Omental fat pad (tissue), 4 donors: ENCODE data around the gene KPNA5. TPM values are rescaled to one million over a fixed set of nuclear protein-coding genes. Genes with fewer than 3 reads are reported as not detected.

Experiments used
- ATAC-seq: fragments of 150-250 bp; one replicate; pipeline ENCODE4 v1.9.1; 2016; ENCODE audit warnings: mild to moderate bottlenecking, moderate library complexity; ENCODE audit not compliant: low FRiP score
- DNase-seq: peaks from one replicate; pipeline ENCODE4 v3.0.0-alpha.2; 2019; ENCODE audit warnings: low spot score
- CTCF ChIP-seq, 3 donors: fragments of 450-650 bp; IDR thresholded peaks; one replicate each; pipeline ENCODE4 v1.5.1; 2016 to 2017; ENCODE audit warnings: antibody characterized with exemption in 3 of 3, mild to moderate bottlenecking in 3 of 3, moderate library complexity in 2 of 3
- total RNA-seq, 4 donors: library from RNA; depleted of rRNA; stranded (reverse); fragments of >200 nt; gene quantifications; one replicate each; pipeline ENCODE4 v1.1.0, GENCODE V29; 2016

KPNA5 gene
- total RNA-seq, 4 donors from 2014 or later: 5.8 to 9.8 (median 8.5) TPM

DNA sequence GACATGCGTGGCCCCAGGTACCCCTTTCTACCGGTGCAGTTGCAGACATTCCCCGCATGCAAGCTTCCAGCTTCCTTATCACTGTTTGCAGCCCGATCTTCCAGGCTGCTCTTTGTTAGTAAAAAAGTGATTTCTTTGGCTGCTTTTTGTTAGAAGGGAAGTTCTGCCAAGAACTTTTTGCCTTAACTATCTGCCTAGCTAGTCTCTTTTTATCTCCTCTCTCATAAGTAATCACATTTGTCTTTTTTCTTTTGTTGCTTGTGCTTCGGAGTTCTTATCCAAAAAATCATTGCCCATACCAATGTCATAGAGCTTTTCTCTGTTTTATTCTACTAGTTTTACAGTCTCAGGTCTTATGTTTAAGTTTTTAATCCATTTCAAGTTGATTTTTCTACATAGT is 64.2 kb downstream of the KPNA5 start:
- no peak for TF ChIP-seq CTCF (IDR thresholded peaks at IDR 0.05)
- ATAC-seq (no peak), DNase-seq (no peak)

DNA sequence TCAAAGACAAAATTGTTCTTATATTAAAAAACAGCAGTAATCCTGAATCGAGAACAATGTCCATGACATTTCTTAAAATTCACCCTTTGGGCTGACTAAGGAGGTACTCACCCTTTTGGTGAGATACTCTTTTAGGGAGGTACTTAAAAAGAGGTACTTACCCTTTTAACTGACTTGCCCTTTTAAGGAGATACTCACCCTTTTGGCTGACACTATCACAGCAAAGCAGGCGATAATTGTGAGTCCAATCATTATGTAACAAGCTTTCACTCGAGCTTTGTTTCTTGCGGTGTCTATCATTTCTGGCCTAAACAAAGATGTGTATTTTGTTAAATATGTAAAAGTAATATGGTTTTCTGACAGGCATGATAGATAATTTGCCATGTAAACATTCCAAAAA is 80.8 kb downstream of the KPNA5 start:
- no peak for ATAC-seq
- TF ChIP-seq CTCF (IDR thresholded peaks at IDR 0.05): no peak
- no peak for DNase-seq

- no peak for ATAC-seq
- no peak for TF ChIP-seq CTCF (IDR thresholded peaks at IDR 0.05)
Measured at GRCh38 chr6:116762235-116762634, 81.2 kb downstream of the KPNA5 start.

GRCh38 chr6:116763048-116763447 is 82.0 kb downstream of the KPNA5 start:
- TF ChIP-seq CTCF (IDR thresholded peaks at IDR 0.05): no peak
- ATAC-seq (no peak), DNase-seq (no peak)

More at GRCh38 chr6:116762235-116762634, 81.2 kb downstream of the KPNA5 start:
- DNase-seq: no peak

GRCh38 chr6:116763906-116764628 is 83.1 kb downstream of the KPNA5 start:
- no peak for TF ChIP-seq CTCF (IDR thresholded peaks at IDR 0.05)
- ATAC-seq (no peak), DNase-seq (no peak)

- no peak for TF ChIP-seq CTCF (IDR thresholded peaks at IDR 0.05)
- DNase-seq (no peak), ATAC-seq (peak; percentile 22)
Measured at GRCh38 chr6:116764629-116764960, 83.6 kb downstream of the KPNA5 start.
